H1 (cell line): ENCODE measurements around the gene CACNG4. TPM values are rescaled to one million over a fixed set of nuclear protein-coding genes. Genes with fewer than 3 reads are reported as not detected.

Source experiments
- CTCF ChIA-PET: fragments of 300-600 bp; sonication (Branson Sonifier 250); formaldehyde crosslinking; loops from one replicate; lab custom pipeline; 2021; ENCODE audit not compliant: partially characterized antibody; lab: Charles Lee
- POLR2A ChIA-PET: fragments of 300-600 bp; sonication (Branson Sonifier 250); formaldehyde crosslinking; loops from one replicate; lab custom pipeline; 2021; ENCODE audit warnings: inconsistent platforms; ENCODE audit not compliant: partially characterized antibody; lab: Charles Lee
- DNase-seq, 2 experiments: peaks; one replicate each; pipeline versions ENCODE4 v3.0.0 to v3.0.0-alpha.2; 2010 to 2022; ENCODE audit warnings: low spot score in 2 of 2, low read depth in 1 of 2, mixed read lengths in 1 of 2
- FAIRE-seq: peaks from 2 replicates; lab custom pipeline; 2011; peaks lifted over from hg19 to GRCh38; lab: Jason Lieb, UNC
- H2AFZ ChIP-seq: 2 replicates; pipeline ENCODE4 v1.8.1; 2012; ENCODE audit warnings: low read length, inconsistent platforms
- H2AK5ac ChIP-seq: 2 replicates; pipeline ENCODE4 v1.6.1; 2013; ENCODE audit warnings: low read depth, low read length
- H2BK120ac ChIP-seq: replicated peaks from 2 replicates; pipeline ENCODE3; 2013; ENCODE audit warnings: low read depth, low read length, inconsistent platforms
- H2BK12ac ChIP-seq: 2 replicates; pipeline ENCODE4 v1.6.1; 2013; ENCODE audit warnings: low read depth, low read length
- H2BK15ac ChIP-seq: 2 replicates; pipeline ENCODE4 v1.6.1; 2013; ENCODE audit warnings: low read length
- H2BK20ac ChIP-seq: 2 replicates; pipeline ENCODE4 v1.6.1; 2013; ENCODE audit warnings: low read length
- H2BK5ac ChIP-seq: 2 replicates; pipeline ENCODE4 v1.6.1; 2013; ENCODE audit warnings: low read depth, low read length
- H3K14ac ChIP-seq: 2 replicates; pipeline ENCODE4 v1.6.1; 2013; ENCODE audit warnings: inconsistent platforms; ENCODE audit not compliant: insufficient read length
- H3K18ac ChIP-seq: 2 replicates; pipeline ENCODE4 v1.6.1; 2013; ENCODE audit warnings: low read length; ENCODE audit errors: extremely low read depth
- H3K23ac ChIP-seq: 2 replicates; pipeline ENCODE4 v1.6.1; 2013; ENCODE audit warnings: inconsistent platforms; ENCODE audit not compliant: insufficient read length
- H3K23me2 ChIP-seq: 2 replicates; pipeline ENCODE4 v1.6.1; 2013; ENCODE audit warnings: low read depth, low read length
- H3K27ac ChIP-seq: 2 replicates; pipeline ENCODE4 v1.6.1; 2011; ENCODE audit warnings: low read depth, low read length, inconsistent platforms
- H3K27me3 ChIP-seq, 4 experiments: replicated peaks in 1 of 4; 1 replicate in 1 of 4; 2 replicates in 3 of 4; pipeline versions ENCODE4 v1.6.1 to v1.8.1; 2011 to 2013; ENCODE audit warnings: low read length in 3 of 4, mild to moderate bottlenecking in 3 of 4, inconsistent platforms in 2 of 4, mixed read lengths in 2 of 4, moderate library complexity in 1 of 4; ENCODE audit not compliant: control insufficient read depth in 3 of 4, insufficient read depth in 3 of 4; ENCODE audit errors: extremely low read depth in 1 of 4
- H3K36me3 ChIP-seq, 4 experiments: 2 replicates each; pipeline versions ENCODE4 v1.6.1 to v1.8.1; 2011 to 2013; ENCODE audit warnings: mild to moderate bottlenecking in 4 of 4, low read length in 3 of 4, moderate library complexity in 2 of 4, control low read depth in 1 of 4, inconsistent platforms in 1 of 4; ENCODE audit not compliant: insufficient read depth in 4 of 4, control insufficient read depth in 2 of 4
- H3K4ac ChIP-seq: replicated peaks from 2 replicates; pipeline ENCODE3; 2013; ENCODE audit warnings: low read length, low read depth, mixed read lengths, inconsistent platforms; ENCODE audit not compliant: insufficient read length
- H3K4me1 ChIP-seq, 4 experiments: replicated peaks in 1 of 4; 1 replicate in 1 of 4; 2 replicates in 3 of 4; pipeline versions ENCODE4 v1.6.1 to v1.8.1; 2011 to 2013; ENCODE audit warnings: low read length in 3 of 4, inconsistent platforms in 2 of 4, mixed read lengths in 1 of 4; ENCODE audit not compliant: insufficient read depth in 4 of 4, control insufficient read depth in 3 of 4
- H3K4me2 ChIP-seq, 2 experiments: 2 replicates each; pipeline versions ENCODE4 v1.6.1 to v1.8.1; 2011 to 2013; ENCODE audit warnings: low read depth in 2 of 2, low read length in 2 of 2, control low read depth in 1 of 2, inconsistent platforms in 1 of 2, mild to moderate bottlenecking in 1 of 2; ENCODE audit not compliant: insufficient read depth in 1 of 2
- H3K4me3 ChIP-seq, 4 experiments: fragments of 200-600, 300-600 bp in 1 of 4; sonication (generic), shearing (Covaris generic), sonication (Bioruptor Twin) in 1 of 4; 2 replicates each; pipeline versions ENCODE4 v1.5.1 to v1.8.1; 2011 to 2016; ENCODE audit warnings: low read length in 4 of 4, low read depth in 3 of 4, control low read depth in 2 of 4, inconsistent platforms in 2 of 4, mild to moderate bottlenecking in 2 of 4, mixed read lengths in 1 of 4, moderate library complexity in 1 of 4; ENCODE audit not compliant: insufficient read depth in 2 of 4; ENCODE audit errors: extremely low read depth in 1 of 4
- H3K56ac ChIP-seq: replicated peaks from 2 replicates; pipeline ENCODE3; 2013; ENCODE audit warnings: low read depth, mild to moderate bottlenecking, mixed read lengths, low read length, inconsistent platforms; ENCODE audit not compliant: insufficient read length
- H3K79me1 ChIP-seq: 2 replicates; pipeline ENCODE4 v1.6.1; 2013; ENCODE audit warnings: low read depth, low read length, control low read depth
- H3K79me2 ChIP-seq, 2 experiments: 2 replicates each; pipeline versions ENCODE4 v1.6.1 to v1.8.1; 2012 to 2013; ENCODE audit warnings: low read length in 2 of 2, mild to moderate bottlenecking in 2 of 2, inconsistent platforms in 1 of 2; ENCODE audit not compliant: insufficient read depth in 2 of 2, control insufficient read depth in 1 of 2
- H3K9ac ChIP-seq, 4 experiments: replicated peaks in 1 of 4; 1 replicate in 1 of 4; 2 replicates in 3 of 4; pipeline versions ENCODE4 v1.6.1 to v1.8.1; 2011 to 2013; ENCODE audit warnings: low read depth in 3 of 4, low read length in 3 of 4, control low read depth in 2 of 4, mild to moderate bottlenecking in 2 of 4, moderate library complexity in 2 of 4, inconsistent platforms in 1 of 4; ENCODE audit errors: extremely low read depth in 1 of 4
- H3K9me3 ChIP-seq, 2 experiments: 2 replicates each; pipeline versions ENCODE4 v1.6.1 to v1.8.1; 2012 to 2013; ENCODE audit warnings: mild to moderate bottlenecking in 2 of 2, moderate library complexity in 2 of 2, control low read depth in 1 of 2, inconsistent platforms in 1 of 2, low read depth in 1 of 2, low read length in 1 of 2, mixed read lengths in 1 of 2; ENCODE audit not compliant: insufficient read depth in 2 of 2
- H4K20me1 ChIP-seq, 2 experiments: replicated peaks in 1 of 2; 2 replicates each; pipeline versions ENCODE3 to v1.8.1; 2011 to 2013; ENCODE audit warnings: inconsistent platforms in 2 of 2, low read length in 2 of 2, mild to moderate bottlenecking in 1 of 2; ENCODE audit not compliant: insufficient read depth in 2 of 2, control insufficient read depth in 1 of 2
- H4K5ac ChIP-seq: 2 replicates; pipeline ENCODE4 v1.6.1; 2013; ENCODE audit warnings: low read length, low read depth, mixed read lengths, inconsistent platforms; ENCODE audit not compliant: insufficient read length
- H4K8ac ChIP-seq: 2 replicates; pipeline ENCODE4 v1.8.0; 2013; ENCODE audit warnings: mild to moderate bottlenecking, moderate library complexity, low read length, inconsistent platforms; ENCODE audit not compliant: insufficient read depth; ENCODE audit errors: extremely low read depth
- H4K91ac ChIP-seq: replicated peaks from 2 replicates; pipeline ENCODE3; 2013; ENCODE audit warnings: low read length, mixed read lengths, inconsistent platforms; ENCODE audit not compliant: insufficient read length
- CHD1 ChIP-seq: IDR thresholded peaks from 2 replicates; pipeline ENCODE4 v1.6.1; 2012; ENCODE audit warnings: low read depth, low read length, improper control_type of control experiment
- EP300 ChIP-seq, 2 experiments: IDR thresholded peaks; 1 replicate in 1 of 2; 2 replicates in 1 of 2; pipeline ENCODE4 v1.6.1; 2011 to 2012; ENCODE audit warnings: low read depth in 2 of 2, low read length in 2 of 2, mild to moderate bottlenecking in 2 of 2, borderline replicate concordance in 1 of 2, inconsistent platforms in 1 of 2, moderate library complexity in 1 of 2
- GABPA ChIP-seq: IDR thresholded peaks from 2 replicates; pipeline ENCODE4 v1.6.1; 2011; ENCODE audit warnings: mild to moderate bottlenecking, low read length, moderate library complexity, borderline replicate concordance; ENCODE audit not compliant: insufficient read depth
- HDAC2 ChIP-seq, 2 experiments: fragments of 300-600 bp in 1 of 2; sonication (generic) in 1 of 2; IDR thresholded peaks; 2 replicates each; pipeline ENCODE4 v1.6.1; 2011 to 2012; ENCODE audit warnings: low read depth in 2 of 2, low read length in 2 of 2, mild to moderate bottlenecking in 2 of 2, moderate library complexity in 2 of 2, borderline replicate concordance in 1 of 2, inconsistent platforms in 1 of 2
- JUN ChIP-seq: IDR thresholded peaks from 2 replicates; pipeline ENCODE4 v1.6.1; 2011; ENCODE audit warnings: low read depth, mild to moderate bottlenecking, improper control_type of control experiment, low read length
- RFX5 ChIP-seq: IDR thresholded peaks from 2 replicates; pipeline ENCODE4 v1.6.1; 2011; ENCODE audit warnings: low read depth, low read length, improper control_type of control experiment, borderline replicate concordance
- SIX5 ChIP-seq: IDR thresholded peaks from 2 replicates; pipeline ENCODE4 v1.6.1; 2011; ENCODE audit warnings: mild to moderate bottlenecking, low read depth, low read length
- SP1 ChIP-seq: IDR thresholded peaks from 2 replicates; pipeline ENCODE4 v1.6.1; 2011; ENCODE audit warnings: low read depth, low read length
- SP4 ChIP-seq: IDR thresholded peaks from 2 replicates; pipeline ENCODE4 v1.6.1; 2012; ENCODE audit warnings: low read length, inconsistent platforms
- SRF ChIP-seq: IDR thresholded peaks from 2 replicates; pipeline ENCODE4 v1.6.1; 2011; ENCODE audit warnings: mild to moderate bottlenecking, low read depth, low read length, moderate library complexity
- TAF1 ChIP-seq: IDR thresholded peaks from 2 replicates; pipeline ENCODE4 v1.6.1; 2011; ENCODE audit warnings: mild to moderate bottlenecking, low read depth, low read length
- TEAD4 ChIP-seq: IDR thresholded peaks from 2 replicates; pipeline ENCODE4 v1.6.1; 2012; ENCODE audit warnings: low read depth, low read length, inconsistent platforms, mixed read lengths
- WGBS, 2 experiments: shearing (Covaris generic) in 1 of 2; methylation state at CpG; one replicate each; pipeline versions ENCODE4 v1.1.6 to v1.1.7; 2013 to 2015; ENCODE audit warnings: low lambda C conversion rate in 2 of 2, mixed read lengths in 2 of 2, inconsistent platforms in 1 of 2, low coverage in 1 of 2, missing lambda C conversion rate in 1 of 2; ENCODE audit not compliant: insufficient replicate concordance in 2 of 2, insufficient coverage in 1 of 2, insufficient read length in 1 of 2; ENCODE audit errors: extremely low coverage in 1 of 2, missing lambda C conversion rate in 1 of 2; 5-methylcytosine and 5-hydroxymethylcytosine counted together
- polyA plus RNA-seq, 7 experiments: library from polyadenylated mRNA; depleted of rRNA in 3 of 7; stranded (reverse) in 5 of 7; unstranded in 2 of 7; fragments of >200 nt in 5 of 7; fragments of 200-250 nt in 2 of 7; gene quantifications; 1 replicate in 5 of 7; 2 replicates in 1 of 7; 4 replicates in 1 of 7; pipeline versions ENCODE4 v1.2.1 to v1.2.3, GENCODE V29; 2011 to 2013; ENCODE audit warnings: missing spikeins in 2 of 7, mixed read lengths in 2 of 7
- total RNA-seq: library from RNA; stranded (reverse); fragmentation: NEBNext Ultra II Directional; extraction: Animal tissue kit (Norgen Biotek cat#: 25700); gene quantifications from 2 replicates; pipeline ENCODE4 v1.2.1, GENCODE V29; 2021
- TF ChIP-seq, protein P1 (sequence below): IDR thresholded peaks from 2 replicates; pipeline ENCODE4 v1.6.1; 2012; ENCODE audit warnings: inconsistent platforms

CACNG4 gene
- total and polyA plus RNA-seq, 2 of the 8 experiments (the other 6 are each of a cell fraction or from before 2014, with no cell fraction given), result 3.6 to 5.6 TPM

DNA sequence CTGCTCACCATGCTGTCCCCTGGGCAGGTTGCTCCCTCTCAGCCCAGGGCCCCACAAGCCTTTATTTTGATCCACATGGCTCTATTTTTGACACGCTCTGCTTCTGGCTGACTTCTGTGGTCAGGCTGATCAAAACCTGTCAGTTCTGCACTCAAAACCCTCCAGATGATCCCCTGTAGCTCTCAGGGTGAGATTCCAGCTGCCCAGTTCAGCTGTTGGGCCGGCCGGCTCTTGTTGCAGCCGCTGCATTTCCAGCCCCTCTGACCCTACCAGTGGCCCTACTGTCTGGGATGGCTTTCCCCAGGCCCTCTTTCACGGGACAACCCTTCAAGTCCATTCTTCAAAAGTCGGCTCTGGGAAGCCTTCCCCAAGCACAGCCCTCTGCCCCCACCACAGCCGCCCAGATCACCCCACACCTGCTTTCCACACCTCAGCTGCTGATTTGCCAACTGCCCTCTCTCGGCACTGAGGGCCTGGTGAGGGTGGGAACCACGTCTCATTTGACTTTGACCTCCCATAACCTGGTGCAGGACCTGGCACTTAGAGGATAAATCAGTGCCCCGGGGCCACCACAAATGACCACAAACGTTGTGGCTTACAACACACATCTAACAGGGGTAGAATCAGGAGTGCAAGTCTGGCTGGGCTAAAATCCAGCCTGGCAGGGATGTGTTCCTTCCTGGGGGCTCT is 16.3 kb upstream of the CACNG4 start:
- Histone ChIP-seq H3K14ac (no peak overlapping the region), H3K79me1 (no peaks in the 10 kb centered on the region), H2AFZ (no peak overlapping the region), H3K18ac (no peak overlapping the region), H2BK15ac (no peak overlapping the region), H3K27ac (no peak overlapping the region), H3K56ac (no peak overlapping the region), H2BK120ac (no peak overlapping the region), H3K27me3 (peaks cover 0 to 3% (median under 1%) of the 10 kb centered on the region in 4 experiments; a peak in 1 of 7 replicates), H4K91ac (no peak overlapping the region), H2BK20ac (no peak overlapping the region), H3K9ac (no peak overlapping the region), H3K23me2 (0 out of 2 replicates have a peak, but pooled peaks cover 3% of the 10 kb centered on the region), H4K5ac (no peak overlapping the region), H3K36me3 (no peaks in the 10 kb centered on the region), H4K8ac (no peak overlapping the region; the same call in 1 of the 2 replicates), H2BK12ac (no peak overlapping the region), H3K79me2 (no peaks in the 10 kb centered on the region), H2BK5ac (no peak overlapping the region), H3K4ac (no peak overlapping the region), H2AK5ac (no peak overlapping the region), H3K4me3 (no peak overlapping the region), H3K23ac (no peak overlapping the region), H4K20me1 (no peaks in the 10 kb centered on the region), H3K4me1 (peaks cover 9 to 24% (median 20%) of the 10 kb centered on the region in 4 experiments), H3K9me3 (no peaks in the 10 kb centered on the region), H3K4me2 (no peak overlapping the region)
- 81% methylated on average over 11 of the region's 11 CpGs; no CpG with 5 or more reads in 1 of the 2 experiments for WGBS, 2 experiments
- FAIRE-seq (no peak), DNase-seq (no peak)
- ChIA-PET POLR2A (no interaction called here), CTCF (interaction anchor here (1.1 kb wide), 1 partner anchor 34 kb away, joined by 3 read pairs; no protein-coding TSS in a partner anchor)
- TF ChIP-seq TEAD4 (no peak), RFX5 (no peak), GABPA (no peak), SP4 (no peak), HDAC2 (IDR thresholded peaks at IDR 0.05; ENCODE audit: borderline replicate concordance in 1 of 2, low read depth in 2 of 2, low read length in 2 of 2) (no peak), SP1 (no peak), EP300 (IDR thresholded peaks at IDR 0.05; ENCODE audit: borderline replicate concordance in 1 of 2, low read depth in 2 of 2, low read length in 2 of 2) (no peak), JUN (no peak), TAF1 (no peak), SRF (no peak), CHD1 (no peak), SIX5 (no peak)
- TF ChIP-seq, protein P1, sequence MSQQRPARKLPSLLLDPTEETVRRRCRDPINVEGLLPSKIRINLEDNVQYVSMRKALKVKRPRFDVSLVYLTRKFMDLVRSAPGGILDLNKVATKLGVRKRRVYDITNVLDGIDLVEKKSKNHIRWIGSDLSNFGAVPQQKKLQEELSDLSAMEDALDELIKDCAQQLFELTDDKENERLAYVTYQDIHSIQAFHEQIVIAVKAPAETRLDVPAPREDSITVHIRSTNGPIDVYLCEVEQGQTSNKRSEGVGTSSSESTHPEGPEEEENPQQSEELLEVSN, result no peak
